ENCODE results near the gene FAM20C. TPM values are rescaled to one million over a fixed set of nuclear protein-coding genes. Genes with fewer than 3 reads are reported as not detected.

Gene FAM20C
- total RNA-seq, 4 donors from 2014 or later, result 46.5 to 79.2 (median 69.8) TPM

DNA sequence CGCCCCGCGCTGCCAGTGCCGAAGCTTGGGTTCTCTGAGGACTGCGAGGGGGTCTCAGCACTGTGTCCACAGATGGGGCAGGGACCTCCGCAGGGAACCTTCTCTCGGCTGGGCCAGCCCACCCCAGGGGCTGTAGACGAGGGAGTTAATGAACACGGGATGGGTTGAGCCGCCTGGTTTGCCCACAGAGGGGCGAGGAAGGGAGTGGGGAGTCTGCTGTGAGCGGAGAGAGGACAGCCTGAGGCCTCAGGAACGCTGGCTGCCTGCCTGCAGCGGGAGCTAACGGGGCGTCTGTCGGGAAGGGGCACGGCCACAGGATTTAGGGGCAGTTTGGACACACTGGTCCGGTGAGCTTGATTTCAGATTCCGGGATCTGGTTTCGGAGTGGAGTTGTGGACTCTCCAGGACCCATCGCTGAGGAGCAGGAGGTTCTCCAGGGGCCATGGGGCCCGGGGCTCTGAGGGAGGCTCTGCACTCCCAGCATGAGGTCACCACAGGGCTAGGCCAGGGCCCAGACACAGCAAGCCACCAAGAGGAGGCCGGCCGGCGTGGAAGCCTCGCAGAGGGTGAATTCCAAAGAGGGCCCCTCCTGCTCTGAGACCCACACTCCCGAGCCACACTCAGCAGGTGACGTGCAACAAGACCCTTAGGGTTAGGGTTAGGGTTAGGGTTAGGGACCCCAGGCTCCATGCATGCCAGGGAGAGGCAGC lies 19.0 kb upstream of the FAM20C start:
- intact Hi-C loops (cut with DNase I), result no loop called here
- TF ChIP-seq POLR2AphosphoS5 (IDR thresholded peaks at IDR 0.05), result no peak
- TF ChIP-seq POLR2A (IDR thresholded peaks at IDR 0.05; ENCODE audit: low read depth), result no peak
- TF ChIP-seq, protein P1, sequence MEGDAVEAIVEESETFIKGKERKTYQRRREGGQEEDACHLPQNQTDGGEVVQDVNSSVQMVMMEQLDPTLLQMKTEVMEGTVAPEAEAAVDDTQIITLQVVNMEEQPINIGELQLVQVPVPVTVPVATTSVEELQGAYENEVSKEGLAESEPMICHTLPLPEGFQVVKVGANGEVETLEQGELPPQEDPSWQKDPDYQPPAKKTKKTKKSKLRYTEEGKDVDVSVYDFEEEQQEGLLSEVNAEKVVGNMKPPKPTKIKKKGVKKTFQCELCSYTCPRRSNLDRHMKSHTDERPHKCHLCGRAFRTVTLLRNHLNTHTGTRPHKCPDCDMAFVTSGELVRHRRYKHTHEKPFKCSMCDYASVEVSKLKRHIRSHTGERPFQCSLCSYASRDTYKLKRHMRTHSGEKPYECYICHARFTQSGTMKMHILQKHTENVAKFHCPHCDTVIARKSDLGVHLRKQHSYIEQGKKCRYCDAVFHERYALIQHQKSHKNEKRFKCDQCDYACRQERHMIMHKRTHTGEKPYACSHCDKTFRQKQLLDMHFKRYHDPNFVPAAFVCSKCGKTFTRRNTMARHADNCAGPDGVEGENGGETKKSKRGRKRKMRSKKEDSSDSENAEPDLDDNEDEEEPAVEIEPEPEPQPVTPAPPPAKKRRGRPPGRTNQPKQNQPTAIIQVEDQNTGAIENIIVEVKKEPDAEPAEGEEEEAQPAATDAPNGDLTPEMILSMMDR (IDR thresholded peaks at IDR 0.05), result no peak
- no peak for TF ChIP-seq EP300 (IDR thresholded peaks at IDR 0.05)
- 84% methylated on average over 26 of the region's 29 CpGs for WGBS

GRCh38 chr7:174716-175115 lies 17.7 kb upstream of the FAM20C start:
- WGBS, result 47% methylated on average over 2 of the region's 2 CpGs
- peak overlapping the region; percentile 67 to 80 (median 74) for H3K27ac ChIP-seq (replicated peaks in 1 of 4)
- peaks cover 10 to 28% (median 24%) of the 10 kb centered on the region in 4 donors for H3K4me1 ChIP-seq
- H3K4me3 ChIP-seq, result no peak overlapping the region
- TF ChIP-seq, protein P1 (IDR thresholded peaks at IDR 0.05), result no peak
- TF ChIP-seq POLR2AphosphoS5 (IDR thresholded peaks at IDR 0.05) (peak in 1 of 2 donors; percentile 39), EP300 (IDR thresholded peaks at IDR 0.05) (no peak), POLR2A (IDR thresholded peaks at IDR 0.05; ENCODE audit: low read depth) (no peak)
- intact Hi-C loops (cut with DNase I), result no loop called here
- H3K9me3 ChIP-seq, result no peaks in the 10 kb centered on the region
- H3K36me3 ChIP-seq, result no peaks in the 10 kb centered on the region
- no peaks in the 10 kb centered on the region for H3K27me3 ChIP-seq
- no peak for DNase-seq (ENCODE audit: extremely low spot score)

More for the DNA sequence above, 19.0 kb upstream of the FAM20C start:
- Histone ChIP-seq H3K4me3 (no peak overlapping the region), H3K36me3 (no peaks in the 10 kb centered on the region), H3K27ac (replicated peaks in 1 of 4) (peak overlapping the region in 1 of 4 donors; percentile 76), H3K27me3 (no peaks in the 10 kb centered on the region), H3K9me3 (no peaks in the 10 kb centered on the region), H3K4me1 (peaks cover 10 to 28% (median 24%) of the 10 kb centered on the region in 4 donors)
- no peak for DNase-seq (ENCODE audit: extremely low spot score)

DNA sequence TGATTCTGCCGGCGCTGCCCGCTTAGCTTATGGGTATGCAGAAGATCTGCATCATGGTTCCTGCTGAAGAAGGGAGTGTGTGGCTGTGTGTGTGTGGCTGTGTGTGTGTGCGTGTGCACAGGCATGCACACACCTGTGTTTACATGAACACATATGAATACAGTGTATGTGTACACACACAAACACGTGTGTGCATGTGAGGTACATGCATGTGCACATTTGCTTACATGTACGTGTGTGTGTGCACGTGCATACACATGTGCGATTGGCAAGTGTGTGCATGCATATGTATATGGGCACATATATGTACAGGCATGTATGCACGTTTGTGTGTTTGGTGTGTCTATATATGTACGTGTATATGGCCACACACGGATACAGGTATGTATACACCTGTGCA lies 16.4 kb upstream of the FAM20C start:
- intact Hi-C loops (cut with DNase I), result no loop called here
- WGBS, result 83% methylated on average over 10 of the region's 11 CpGs

GRCh38 chr7:176381-176780 lies 16.0 kb upstream of the FAM20C start:
- intact Hi-C loops (cut with DNase I), result no loop called here
- no peak for TF ChIP-seq POLR2A (IDR thresholded peaks at IDR 0.05; ENCODE audit: low read depth)
- TF ChIP-seq, protein P1 (IDR thresholded peaks at IDR 0.05), result no peak
- TF ChIP-seq EP300 (IDR thresholded peaks at IDR 0.05), result no peak
- TF ChIP-seq POLR2AphosphoS5 (IDR thresholded peaks at IDR 0.05), result no peak
- no peak overlapping the region for H3K27ac ChIP-seq (replicated peaks in 1 of 4)
- H3K4me3 ChIP-seq, result no peak overlapping the region
- H3K4me1 ChIP-seq, result peaks cover 13 to 28% (median 24%) of the 10 kb centered on the region in 4 donors
- H3K27me3 ChIP-seq, result no peaks in the 10 kb centered on the region
- 98% methylated on average over 6 of the region's 9 CpGs for WGBS
- no peaks in the 10 kb centered on the region for H3K36me3 ChIP-seq
- no peak for DNase-seq (ENCODE audit: extremely low spot score)
- no peaks in the 10 kb centered on the region for H3K9me3 ChIP-seq

More for the DNA sequence above, 16.4 kb upstream of the FAM20C start:
- H3K27ac ChIP-seq (replicated peaks in 1 of 4), result no peak overlapping the region
- H3K27me3 ChIP-seq, result no peaks in the 10 kb centered on the region
- no peak for DNase-seq (ENCODE audit: extremely low spot score)
- TF ChIP-seq POLR2A (IDR thresholded peaks at IDR 0.05; ENCODE audit: low read depth), result no peak
- TF ChIP-seq, protein P1 (IDR thresholded peaks at IDR 0.05), result no peak
- TF ChIP-seq EP300 (IDR thresholded peaks at IDR 0.05), result no peak
- TF ChIP-seq POLR2AphosphoS5 (IDR thresholded peaks at IDR 0.05), result no peak
- no peaks in the 10 kb centered on the region for H3K9me3 ChIP-seq
- no peak overlapping the region for H3K4me3 ChIP-seq
- no peaks in the 10 kb centered on the region for H3K36me3 ChIP-seq
- peaks cover 13 to 28% (median 24%) of the 10 kb centered on the region in 4 donors for H3K4me1 ChIP-seq
